Vagina (tissue), 2 donors: ENCODE data around the gene PNP.

Experiments
- POLR2A ChIP-seq, 2 donors: fragments of 450-650 bp; IDR thresholded peaks; one replicate each; pipeline ENCODE4 v1.6.1; 2017; ENCODE audit warnings: antibody characterized with exemption in 2 of 2, mild to moderate bottlenecking in 2 of 2, moderate library complexity in 2 of 2
- TF ChIP-seq, protein P1 (sequence below), 3 experiments: fragments of 450-650 bp in 2 of 3; fragments of 200-600 bp in 1 of 3; sonication (generic) in 1 of 3; IDR thresholded peaks; one replicate each; pipeline ENCODE4 v1.5.1; 2017 to 2019; ENCODE audit warnings: antibody characterized with exemption in 3 of 3, mild to moderate bottlenecking in 2 of 3, moderate library complexity in 2 of 3

- TF ChIP-seq, protein P1, sequence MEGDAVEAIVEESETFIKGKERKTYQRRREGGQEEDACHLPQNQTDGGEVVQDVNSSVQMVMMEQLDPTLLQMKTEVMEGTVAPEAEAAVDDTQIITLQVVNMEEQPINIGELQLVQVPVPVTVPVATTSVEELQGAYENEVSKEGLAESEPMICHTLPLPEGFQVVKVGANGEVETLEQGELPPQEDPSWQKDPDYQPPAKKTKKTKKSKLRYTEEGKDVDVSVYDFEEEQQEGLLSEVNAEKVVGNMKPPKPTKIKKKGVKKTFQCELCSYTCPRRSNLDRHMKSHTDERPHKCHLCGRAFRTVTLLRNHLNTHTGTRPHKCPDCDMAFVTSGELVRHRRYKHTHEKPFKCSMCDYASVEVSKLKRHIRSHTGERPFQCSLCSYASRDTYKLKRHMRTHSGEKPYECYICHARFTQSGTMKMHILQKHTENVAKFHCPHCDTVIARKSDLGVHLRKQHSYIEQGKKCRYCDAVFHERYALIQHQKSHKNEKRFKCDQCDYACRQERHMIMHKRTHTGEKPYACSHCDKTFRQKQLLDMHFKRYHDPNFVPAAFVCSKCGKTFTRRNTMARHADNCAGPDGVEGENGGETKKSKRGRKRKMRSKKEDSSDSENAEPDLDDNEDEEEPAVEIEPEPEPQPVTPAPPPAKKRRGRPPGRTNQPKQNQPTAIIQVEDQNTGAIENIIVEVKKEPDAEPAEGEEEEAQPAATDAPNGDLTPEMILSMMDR (IDR thresholded peaks at IDR 0.05) = no peak
- no peak for TF ChIP-seq POLR2A (IDR thresholded peaks at IDR 0.05)
Observed at GRCh38 chr14:20493634-20494033, 24.4 kb downstream of the PNP start.
